ENCODE data around the gene TSNAX.

Gene TSNAX

GRCh38 chr1:231518485-231519034 is 9.9 kb upstream of the TSNAX start:
- Histone ChIP-seq H4K20me1 (ENCODE audit: insufficient read depth, low read length) (no peaks in the 10 kb centered on the region), H3K9me3 (replicated peaks; ENCODE audit: insufficient read depth, low read length) (no peaks in the 10 kb centered on the region), H3F3A (ENCODE audit: insufficient read depth, low read length) (no peaks in the 10 kb centered on the region), H3K27me3 (replicated peaks; ENCODE audit: insufficient read depth, low read length) (no peaks in the 10 kb centered on the region), H2AFZ (ENCODE audit: low read length) (no peak overlapping the region), H3K4me3 (ENCODE audit: low read length) (no peak overlapping the region), H3K27ac (ENCODE audit: low read length) (no peak overlapping the region), H3K36me3 (replicated peaks; ENCODE audit: insufficient read depth, low read length) (no peaks in the 10 kb centered on the region), H3K9me2 (replicated peaks; ENCODE audit: insufficient read depth, low read length) (no peaks in the 10 kb centered on the region), H3K9ac (ENCODE audit: low read length) (no peak overlapping the region), H3K4me1 (ENCODE audit: low read length) (peaks cover 11% of the 10 kb centered on the region), H3K79me2 (ENCODE audit: low read length) (no peaks in the 10 kb centered on the region), H3K4me2 (ENCODE audit: low read depth, low read length) (no peak overlapping the region)
- no peak for TF ChIP-seq CTCF (IDR thresholded peaks at IDR 0.05; ENCODE audit: low read length)
- no peak for TF ChIP-seq EZH2phosphoT487 (IDR thresholded peaks at IDR 0.05; ENCODE audit: low read length)
- no peak for TF ChIP-seq EZH2 (optimal IDR thresholded peaks at IDR 0.05; ENCODE audit: low read depth, low read length)
- no peak for DNase-seq

DNA sequence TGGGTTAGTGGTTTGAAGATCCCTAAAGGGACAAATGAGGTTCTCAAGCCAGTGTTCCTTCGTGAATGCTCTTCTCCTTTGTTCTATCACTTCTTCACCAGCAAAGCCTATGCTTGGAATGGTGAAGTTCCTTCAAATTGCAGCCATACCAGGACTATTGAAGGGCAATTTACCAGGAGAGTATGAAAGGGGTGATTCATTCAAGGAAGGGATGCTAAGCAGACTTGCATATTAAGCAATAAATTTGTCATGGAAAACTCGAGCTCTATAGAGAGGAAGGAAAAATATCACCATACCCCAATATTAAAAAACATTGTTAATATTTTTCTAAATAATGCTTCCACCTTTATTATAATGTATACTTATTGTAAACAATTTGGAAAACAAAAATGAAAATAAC is 9.3 kb upstream of the TSNAX start:
- Histone ChIP-seq H3K4me2 (ENCODE audit: low read depth, low read length) (no peak overlapping the region), H3K9me2 (replicated peaks; ENCODE audit: insufficient read depth, low read length) (no peaks in the 10 kb centered on the region), H3K27me3 (replicated peaks; ENCODE audit: insufficient read depth, low read length) (no peaks in the 10 kb centered on the region), H3F3A (ENCODE audit: insufficient read depth, low read length) (no peaks in the 10 kb centered on the region), H4K20me1 (ENCODE audit: insufficient read depth, low read length) (no peaks in the 10 kb centered on the region), H3K79me2 (ENCODE audit: low read length) (no peaks in the 10 kb centered on the region), H3K9me3 (replicated peaks; ENCODE audit: insufficient read depth, low read length) (no peaks in the 10 kb centered on the region), H2AFZ (ENCODE audit: low read length) (no peak overlapping the region), H3K4me1 (ENCODE audit: low read length) (peaks cover 11% of the 10 kb centered on the region), H3K4me3 (ENCODE audit: low read length) (no peak overlapping the region), H3K9ac (ENCODE audit: low read length) (no peak overlapping the region), H3K36me3 (replicated peaks; ENCODE audit: insufficient read depth, low read length) (no peaks in the 10 kb centered on the region), H3K27ac (ENCODE audit: low read length) (no peak overlapping the region)
- DNase-seq = no peak
- TF ChIP-seq CTCF (IDR thresholded peaks at IDR 0.05; ENCODE audit: low read length) = no peak
- TF ChIP-seq EZH2 (optimal IDR thresholded peaks at IDR 0.05; ENCODE audit: low read depth, low read length) = no peak
- TF ChIP-seq EZH2phosphoT487 (IDR thresholded peaks at IDR 0.05; ENCODE audit: low read length) = no peak

DNA sequence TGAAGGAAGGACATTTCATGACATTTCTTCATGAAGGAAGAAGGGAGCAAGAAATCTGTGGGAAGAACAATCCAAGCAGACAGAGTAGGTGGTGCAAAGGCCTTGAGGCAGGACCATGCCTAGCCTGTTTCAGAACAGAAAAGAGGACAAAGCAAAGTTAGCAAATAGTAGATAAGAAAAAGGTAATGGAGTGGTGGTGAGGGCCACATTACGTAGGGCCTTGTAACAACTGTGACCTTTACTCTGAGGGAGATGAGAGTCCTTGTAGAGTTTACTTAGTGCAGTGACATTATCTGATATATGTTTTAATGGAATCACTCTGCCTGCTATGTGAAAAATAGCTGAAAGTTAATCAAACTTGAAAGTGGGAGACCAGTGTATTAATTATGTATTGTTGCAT is 6.4 kb upstream of the TSNAX start:
- H3K36me3 ChIP-seq (replicated peaks; ENCODE audit: insufficient read depth, low read length) = no peaks in the 10 kb centered on the region
- H3K4me1 ChIP-seq (ENCODE audit: low read length) = peaks cover 5% of the 10 kb centered on the region; the same call in 1 of the 2 replicates
- no peaks in the 10 kb centered on the region for H3K9me2 ChIP-seq (replicated peaks; ENCODE audit: insufficient read depth, low read length)
- no peak overlapping the region for H3K27ac ChIP-seq (ENCODE audit: low read length)
- no peaks in the 10 kb centered on the region for H4K20me1 ChIP-seq (ENCODE audit: insufficient read depth, low read length)
- H3K79me2 ChIP-seq (ENCODE audit: low read length) = no peaks in the 10 kb centered on the region
- no peaks in the 10 kb centered on the region for H3K27me3 ChIP-seq (replicated peaks; ENCODE audit: insufficient read depth, low read length)
- DNase-seq = no peak
- H3F3A ChIP-seq (ENCODE audit: insufficient read depth, low read length) = no peaks in the 10 kb centered on the region
- TF ChIP-seq EZH2phosphoT487 (IDR thresholded peaks at IDR 0.05; ENCODE audit: low read length) (no peak), EZH2 (optimal IDR thresholded peaks at IDR 0.05; ENCODE audit: low read depth, low read length) (no peak), CTCF (IDR thresholded peaks at IDR 0.05; ENCODE audit: low read length) (no peak)
- no peak overlapping the region for H3K4me3 ChIP-seq (ENCODE audit: low read length)
- H3K9ac ChIP-seq (ENCODE audit: low read length) = no peak overlapping the region
- H2AFZ ChIP-seq (ENCODE audit: low read length) = no peak overlapping the region
- H3K4me2 ChIP-seq (ENCODE audit: low read depth, low read length) = no peak overlapping the region
- no peaks in the 10 kb centered on the region for H3K9me3 ChIP-seq (replicated peaks; ENCODE audit: insufficient read depth, low read length)

Measured in MM.1S (cell line).